ENCODE measurements around the gene FSD2.
"Not testable (repeated sequence)": the region's sequence is repeated elsewhere in the genome, so short reads cannot be mapped to it uniquely, and the experiment has no call there.

DNA sequence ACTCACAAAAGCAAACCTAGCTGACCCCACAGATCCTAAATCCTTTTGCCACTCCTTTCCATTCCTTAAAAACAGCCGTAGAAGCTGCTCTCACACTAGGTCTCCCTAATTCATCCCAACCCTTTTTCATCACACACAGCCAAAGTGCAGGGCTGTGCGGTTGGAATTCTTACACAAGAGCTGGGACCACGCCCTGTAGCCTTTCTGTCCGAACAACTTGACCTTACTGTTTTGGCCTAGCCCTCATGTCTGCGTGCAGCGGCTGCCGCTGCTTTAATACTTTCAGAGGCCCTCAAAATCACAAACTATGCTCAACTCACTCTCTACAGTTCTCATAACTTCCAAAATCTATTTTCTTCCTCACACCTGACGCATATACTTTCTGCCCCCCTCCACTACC, 100.0 kb downstream of the FSD2 start:
- TF ChIP-seq POLR2AphosphoS5 (IDR thresholded peaks at IDR 0.05; ENCODE audit: insufficient read depth in 1 of 2, low read depth in 1 of 2); POLR2A (IDR thresholded peaks at IDR 0.05); CTCF (IDR thresholded peaks at IDR 0.05): not testable (repeated sequence)

All from vagina (tissue), 2 donors.